GM10266 (cell line): ENCODE measurements around the gene AZU1.
"Not testable (repeated sequence)": the region's sequence is repeated elsewhere in the genome, so short reads cannot be mapped to it uniquely, and the experiment has no call there.

Experiments used
- DNase-seq: peaks from one replicate; pipeline ENCODE4 v3.0.0; 2012; ENCODE audit errors: extremely low spot score
- TF ChIP-seq, protein P1 (sequence below): IDR thresholded peaks from 2 replicates; pipeline ENCODE4 v1.5.1; 2012; ENCODE audit warnings: mild to moderate bottlenecking, low read depth; ENCODE audit not compliant: control insufficient read depth, insufficient read depth; ENCODE audit errors: missing control alignments

Gene AZU1

DNA sequence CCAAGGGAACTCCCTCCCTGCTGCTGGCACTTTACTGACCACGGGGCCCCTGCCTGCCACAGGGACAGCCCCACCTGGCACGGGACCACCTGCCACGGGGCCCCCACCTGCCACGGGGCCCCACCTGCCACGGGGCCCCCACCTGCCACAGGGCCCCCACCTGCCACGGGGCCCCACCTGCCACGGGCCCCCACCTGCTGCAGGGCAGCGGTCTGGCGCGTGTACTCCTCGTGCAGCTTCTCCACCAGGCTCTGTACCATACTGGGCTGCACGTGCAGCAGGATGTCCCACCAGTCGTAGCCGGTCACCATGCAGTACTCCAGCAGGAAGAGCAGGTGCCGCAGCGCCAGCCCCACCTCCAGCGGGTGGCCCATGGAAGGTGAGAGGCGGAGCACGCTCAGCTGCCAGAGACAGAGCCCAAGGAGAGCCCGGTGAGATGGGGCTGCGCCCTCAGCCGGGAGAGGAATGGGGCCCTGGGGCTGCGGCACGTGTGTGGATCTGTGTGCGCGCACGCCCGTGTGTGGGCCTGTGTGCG, 49.2 kb downstream of the AZU1 start:
- TF ChIP-seq, protein P1, sequence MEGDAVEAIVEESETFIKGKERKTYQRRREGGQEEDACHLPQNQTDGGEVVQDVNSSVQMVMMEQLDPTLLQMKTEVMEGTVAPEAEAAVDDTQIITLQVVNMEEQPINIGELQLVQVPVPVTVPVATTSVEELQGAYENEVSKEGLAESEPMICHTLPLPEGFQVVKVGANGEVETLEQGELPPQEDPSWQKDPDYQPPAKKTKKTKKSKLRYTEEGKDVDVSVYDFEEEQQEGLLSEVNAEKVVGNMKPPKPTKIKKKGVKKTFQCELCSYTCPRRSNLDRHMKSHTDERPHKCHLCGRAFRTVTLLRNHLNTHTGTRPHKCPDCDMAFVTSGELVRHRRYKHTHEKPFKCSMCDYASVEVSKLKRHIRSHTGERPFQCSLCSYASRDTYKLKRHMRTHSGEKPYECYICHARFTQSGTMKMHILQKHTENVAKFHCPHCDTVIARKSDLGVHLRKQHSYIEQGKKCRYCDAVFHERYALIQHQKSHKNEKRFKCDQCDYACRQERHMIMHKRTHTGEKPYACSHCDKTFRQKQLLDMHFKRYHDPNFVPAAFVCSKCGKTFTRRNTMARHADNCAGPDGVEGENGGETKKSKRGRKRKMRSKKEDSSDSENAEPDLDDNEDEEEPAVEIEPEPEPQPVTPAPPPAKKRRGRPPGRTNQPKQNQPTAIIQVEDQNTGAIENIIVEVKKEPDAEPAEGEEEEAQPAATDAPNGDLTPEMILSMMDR: no peak
- DNase-seq: no peak

DNA sequence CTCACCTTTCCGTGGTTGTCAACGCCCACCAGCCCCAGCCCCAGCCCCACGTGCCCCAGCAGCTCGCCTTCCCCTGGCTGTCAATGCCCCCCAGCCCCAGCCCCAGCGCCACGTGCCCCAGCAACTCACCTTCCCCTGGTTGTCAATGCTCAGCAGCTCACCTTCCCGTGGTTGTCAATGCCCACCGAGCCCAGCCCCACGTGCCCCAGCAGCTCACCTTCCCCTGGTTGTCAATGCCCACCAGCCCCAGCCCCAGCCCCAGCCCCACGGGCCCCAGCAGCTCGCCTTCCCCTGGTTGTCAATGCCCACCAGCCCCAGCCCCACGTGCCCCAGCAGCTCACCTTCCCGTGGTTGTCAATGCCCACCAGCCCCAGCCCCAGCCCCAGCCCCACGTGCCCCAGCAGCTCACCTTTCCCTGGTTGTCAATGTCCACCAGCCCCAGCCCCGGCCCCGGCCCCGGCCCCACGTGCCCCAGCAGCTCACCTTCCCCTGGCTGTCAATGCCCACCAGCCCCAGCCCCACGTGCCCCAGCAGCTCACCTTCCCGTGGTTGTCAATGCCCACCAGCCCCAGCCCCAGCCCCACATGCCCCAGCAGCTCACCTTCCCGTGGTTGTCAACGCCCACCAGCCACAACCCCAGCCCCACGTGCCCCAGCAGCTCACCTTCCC, 50.5 kb downstream of the AZU1 start:
- not testable (repeated sequence) for DNase-seq

DNA sequence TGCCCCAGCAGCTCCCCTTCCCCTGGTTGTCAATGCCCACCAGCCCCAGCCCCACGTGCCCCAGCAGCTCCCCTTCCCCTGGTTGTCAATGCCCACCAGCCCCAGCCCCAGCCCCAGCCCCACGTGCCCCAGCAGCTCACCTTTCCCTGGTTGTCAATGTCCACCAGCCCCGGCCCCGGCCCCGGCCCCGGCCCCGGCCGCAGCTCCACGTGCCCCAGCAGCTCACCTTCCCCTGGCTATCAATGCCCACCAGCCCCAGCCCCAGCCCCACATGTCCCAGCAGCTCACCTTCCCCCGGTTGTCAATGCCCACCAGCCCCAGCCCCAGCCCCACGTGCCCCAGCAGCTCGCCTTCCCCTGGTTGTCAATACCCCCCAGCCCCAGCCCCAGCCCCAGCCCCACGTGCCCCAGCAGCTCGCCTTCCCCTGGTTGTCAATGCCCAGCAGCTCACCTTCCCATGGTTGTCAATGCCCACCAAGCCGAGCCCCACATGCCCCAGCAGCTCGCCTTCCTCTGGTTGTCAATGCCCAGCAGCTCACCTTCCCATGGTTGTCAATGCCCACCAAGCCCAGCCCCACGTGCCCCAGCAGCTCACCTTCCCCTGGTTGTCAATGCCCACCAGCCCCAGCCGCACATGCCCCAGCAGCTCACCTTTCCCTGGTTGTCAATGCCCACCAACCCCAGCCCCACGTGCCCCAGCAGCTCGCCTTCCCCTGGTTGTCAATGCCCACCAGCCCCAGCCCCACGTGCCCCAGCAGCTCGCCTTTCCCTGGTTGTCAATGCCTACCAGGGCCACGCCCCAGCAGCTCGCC, 51.3 kb downstream of the AZU1 start:
- DNase-seq: not testable (repeated sequence)

DNA sequence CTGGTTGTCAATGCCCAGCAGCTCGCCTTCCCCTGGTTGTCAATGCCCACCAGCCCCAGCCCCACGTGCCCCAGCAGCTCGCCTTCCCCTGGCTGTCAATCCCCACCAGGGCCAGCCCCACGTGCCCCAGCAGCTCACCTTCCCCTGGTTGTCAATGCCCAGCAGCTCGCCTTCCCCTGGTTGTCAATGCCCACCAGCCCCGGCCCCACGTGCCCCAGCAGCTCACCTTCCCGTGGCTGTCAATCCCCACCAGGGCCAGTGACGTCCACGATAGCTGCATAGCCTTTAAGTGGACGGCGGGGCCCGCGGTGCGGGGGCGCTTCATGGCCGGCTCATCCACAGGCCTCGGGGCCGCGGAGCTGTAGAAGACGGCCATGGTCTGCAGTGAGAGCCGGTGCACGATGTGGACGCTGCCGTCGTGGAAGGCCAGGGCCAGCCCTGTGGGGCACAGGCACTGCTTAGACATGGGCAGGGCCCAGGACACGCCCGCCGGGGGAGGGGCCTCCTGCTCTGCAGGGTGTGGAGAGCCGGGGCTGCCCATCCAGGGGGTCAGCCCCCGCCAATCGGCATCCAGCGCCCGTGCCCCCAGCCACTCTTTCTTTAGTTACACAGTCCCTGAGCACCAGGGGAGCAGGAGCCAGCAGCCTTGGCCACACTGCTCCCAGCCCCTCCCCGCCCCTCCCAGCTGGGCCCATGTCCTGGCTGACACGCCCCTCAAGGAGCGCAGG, 52.2 kb downstream of the AZU1 start:
- TF ChIP-seq, protein P1: no peak
- DNase-seq: no peak
